Stimulated activated CD4-positive, alpha-beta T cell treated with anti-CD3 and anti-CD28 coated beads, Interleukin-12 subunit alpha, Interleukin-12 subunit beta, amount 100 ng/mL, for 48 hours (primary cell): ENCODE measurements around the gene EML1.
A peak's percentile ranks its signal among the peaks of the same experiment; 100 is the strongest.

ENCODE experiments used
- DNase-seq, 3 donors: peaks; one replicate each; pipeline ENCODE4 v3.0.0-alpha.2; 2020; ENCODE audit warnings: low read depth in 2 of 3, low spot score in 1 of 3

Gene EML1, protein sequence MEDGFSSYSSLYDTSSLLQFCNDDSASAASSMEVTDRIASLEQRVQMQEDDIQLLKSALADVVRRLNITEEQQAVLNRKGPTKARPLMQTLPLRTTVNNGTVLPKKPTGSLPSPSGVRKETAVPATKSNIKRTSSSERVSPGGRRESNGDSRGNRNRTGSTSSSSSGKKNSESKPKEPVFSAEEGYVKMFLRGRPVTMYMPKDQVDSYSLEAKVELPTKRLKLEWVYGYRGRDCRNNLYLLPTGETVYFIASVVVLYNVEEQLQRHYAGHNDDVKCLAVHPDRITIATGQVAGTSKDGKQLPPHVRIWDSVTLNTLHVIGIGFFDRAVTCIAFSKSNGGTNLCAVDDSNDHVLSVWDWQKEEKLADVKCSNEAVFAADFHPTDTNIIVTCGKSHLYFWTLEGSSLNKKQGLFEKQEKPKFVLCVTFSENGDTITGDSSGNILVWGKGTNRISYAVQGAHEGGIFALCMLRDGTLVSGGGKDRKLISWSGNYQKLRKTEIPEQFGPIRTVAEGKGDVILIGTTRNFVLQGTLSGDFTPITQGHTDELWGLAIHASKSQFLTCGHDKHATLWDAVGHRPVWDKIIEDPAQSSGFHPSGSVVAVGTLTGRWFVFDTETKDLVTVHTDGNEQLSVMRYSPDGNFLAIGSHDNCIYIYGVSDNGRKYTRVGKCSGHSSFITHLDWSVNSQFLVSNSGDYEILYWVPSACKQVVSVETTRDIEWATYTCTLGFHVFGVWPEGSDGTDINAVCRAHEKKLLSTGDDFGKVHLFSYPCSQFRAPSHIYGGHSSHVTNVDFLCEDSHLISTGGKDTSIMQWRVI

DNA sequence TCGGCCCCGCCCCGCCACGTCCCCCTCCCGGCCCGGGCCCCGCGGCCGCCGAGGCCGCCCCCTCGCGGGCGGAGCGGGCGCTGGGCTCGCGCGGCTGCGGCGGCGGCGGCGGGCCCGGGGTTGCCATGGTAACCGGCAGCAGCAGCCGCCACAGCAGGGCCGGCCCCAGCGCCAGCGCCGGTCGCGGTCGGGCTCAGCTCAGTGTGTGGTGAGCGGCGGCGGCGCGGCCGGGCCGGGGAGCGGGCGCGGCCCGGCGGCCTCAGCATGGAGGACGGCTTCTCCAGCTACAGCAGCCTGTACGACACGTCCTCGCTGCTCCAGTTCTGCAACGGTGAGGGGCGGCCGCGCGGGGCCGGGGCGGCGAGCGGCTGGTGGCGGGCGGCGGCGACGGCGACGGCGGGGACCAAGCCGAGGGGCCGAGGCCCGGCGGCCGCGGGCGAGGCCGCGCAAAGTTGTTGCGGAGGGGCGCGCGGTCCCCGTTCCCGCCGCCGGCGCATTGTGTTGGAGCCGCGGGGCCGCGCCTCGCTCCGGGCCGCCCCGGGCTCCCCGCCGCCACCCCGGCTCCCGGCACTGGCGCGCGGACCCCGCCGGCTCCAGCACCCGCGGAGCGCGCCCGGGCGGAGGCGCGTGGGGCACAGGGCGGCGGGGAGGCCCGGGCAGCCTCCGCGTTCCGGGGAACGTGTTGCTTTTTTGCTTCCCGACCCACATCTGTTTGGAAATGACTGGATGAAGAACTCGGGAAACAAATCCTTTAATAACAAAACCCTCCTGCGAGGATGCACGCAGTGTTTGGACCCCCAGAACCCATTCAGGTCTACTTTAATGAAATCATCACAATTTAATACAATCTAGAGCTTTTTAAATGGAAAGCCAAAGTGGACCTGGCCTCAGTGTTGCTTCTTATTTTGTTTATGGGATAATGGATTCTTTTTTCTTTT is at the start of gene EML1:
EML1 (plus strand) TSS at position 201 of the 938 bp plus-strand sequence; CDS start at position 265, 64 bp downstream.
- DNase-seq = peak; percentile 31 to 74 (median 59)

GRCh38 chr14:99744199-99744872 is 48.9 kb upstream of the EML1 start:
- DNase-seq = no peak

- no peak for DNase-seq
Measured at GRCh38 chr14:99744873-99745224, 48.4 kb upstream of the EML1 start.

DNA sequence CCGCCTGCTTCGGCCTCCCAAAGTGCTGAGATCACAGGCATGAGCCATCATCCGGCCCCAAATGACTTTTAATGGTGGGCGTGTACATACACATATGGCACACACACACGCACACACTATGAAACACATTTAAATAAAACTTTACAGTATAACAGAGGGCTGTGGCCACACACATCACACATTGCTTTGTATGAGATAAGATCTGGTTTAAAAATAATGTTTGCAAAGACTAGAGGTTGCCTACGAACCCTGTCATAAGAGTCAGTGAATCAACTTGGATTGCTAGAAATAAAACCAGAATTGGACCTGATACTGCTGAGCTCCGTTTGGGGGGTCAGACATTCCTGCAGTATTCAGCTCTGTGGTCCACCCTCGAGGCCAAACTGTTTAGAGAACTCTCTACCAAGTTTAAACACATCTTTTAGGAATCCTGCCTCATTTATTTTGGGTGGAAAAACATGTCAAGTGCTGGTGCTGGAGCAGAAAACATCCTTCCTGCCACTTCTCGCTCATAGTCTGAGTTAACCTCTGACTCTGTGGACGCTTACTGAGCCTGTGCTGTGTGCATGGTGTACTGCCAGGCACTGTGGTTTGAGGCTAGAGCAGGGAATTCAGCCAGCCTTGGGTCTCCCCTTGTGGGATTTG is 47.8 kb upstream of the EML1 start:
- DNase-seq = no peak

DNA sequence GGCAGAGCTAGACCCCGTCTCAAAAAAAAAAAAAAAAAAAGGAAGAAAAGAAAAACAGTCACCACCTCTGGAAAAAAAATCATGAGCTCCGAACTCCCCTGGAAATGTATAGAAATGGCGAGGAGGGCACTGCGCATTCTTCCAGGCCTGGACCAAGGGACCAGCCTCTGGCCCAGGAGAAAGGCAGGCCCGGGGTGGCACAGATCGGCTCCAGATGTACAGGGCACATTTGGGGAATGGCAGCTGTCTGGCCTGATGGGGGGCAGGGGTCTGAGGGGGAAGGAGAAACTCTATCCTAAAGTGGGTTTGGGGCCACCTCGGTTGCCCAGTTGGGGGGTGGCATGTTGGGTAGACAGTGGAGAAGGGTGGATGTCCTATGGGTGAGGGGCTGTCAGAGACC is 46.0 kb upstream of the EML1 start:
- no peak for DNase-seq

DNA sequence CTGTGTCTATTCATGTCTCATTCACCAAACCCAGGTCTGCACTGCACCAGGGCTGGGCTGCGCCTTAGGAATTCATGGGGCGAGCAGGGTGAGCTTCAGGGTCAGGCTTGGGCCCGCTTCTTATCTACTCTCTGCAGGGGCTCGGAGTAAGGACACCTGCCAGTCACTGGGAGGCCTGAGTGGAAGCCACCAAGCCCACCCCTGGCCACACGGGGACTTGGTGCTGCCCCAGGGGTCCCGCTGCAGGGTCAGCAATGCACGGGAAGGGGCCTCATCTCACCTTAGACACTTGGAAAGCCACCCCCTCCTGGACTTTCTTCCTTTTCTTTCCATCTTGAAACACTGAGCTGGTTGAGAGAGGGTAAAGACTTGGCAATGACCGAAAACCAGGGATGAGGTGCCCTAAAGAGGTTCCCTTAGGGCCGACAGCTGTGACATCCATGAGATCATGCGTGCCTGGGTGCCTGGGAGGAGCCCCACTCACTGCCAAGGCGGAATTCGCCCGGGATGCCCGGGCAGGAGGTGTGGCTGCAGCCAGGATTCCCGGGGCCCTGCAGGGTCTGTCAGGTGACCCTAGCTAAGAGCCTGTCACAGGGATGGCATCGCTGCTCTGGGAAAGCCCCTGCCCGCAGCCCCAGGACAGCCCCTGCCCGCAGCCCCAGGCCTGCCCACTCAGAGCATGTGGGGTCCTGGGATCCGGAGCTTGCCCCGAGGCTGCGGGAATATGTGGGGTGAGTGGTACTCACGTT is 45.5 kb upstream of the EML1 start:
- no peak for DNase-seq

GRCh38 chr14:99748529-99748928 is 44.7 kb upstream of the EML1 start:
- DNase-seq = no peak

DNA sequence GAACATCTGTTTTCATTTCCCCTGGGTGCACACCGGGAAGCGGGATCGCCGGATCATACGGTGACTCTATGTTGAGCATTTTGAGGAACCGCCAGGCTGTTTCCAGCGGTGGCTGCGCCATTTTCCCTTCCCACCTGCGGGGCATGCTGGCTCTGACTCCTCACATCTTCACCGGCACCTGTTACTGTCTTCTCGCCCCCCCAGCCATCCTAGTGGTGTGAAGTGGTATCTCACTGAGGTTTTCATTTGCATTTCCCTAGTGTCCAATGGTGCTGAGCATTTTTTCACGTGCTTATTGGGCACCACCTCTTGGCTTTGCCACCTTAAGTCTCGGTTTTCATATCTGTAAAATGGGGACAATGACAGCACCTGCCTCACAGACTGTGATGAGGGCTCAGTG is 44.1 kb upstream of the EML1 start:
- DNase-seq = no peak

- DNase-seq = no peak
Measured at GRCh38 chr14:99749763-99750715, 43.2 kb upstream of the EML1 start.

GRCh38 chr14:99750746-99751450 is 42.3 kb upstream of the EML1 start:
- DNase-seq = no peak

- DNase-seq = no peak
Measured at GRCh38 chr14:99751539-99752485, 41.4 kb upstream of the EML1 start.

- DNase-seq = no peak
Measured at GRCh38 chr14:99752486-99753121, 40.6 kb upstream of the EML1 start.

DNA sequence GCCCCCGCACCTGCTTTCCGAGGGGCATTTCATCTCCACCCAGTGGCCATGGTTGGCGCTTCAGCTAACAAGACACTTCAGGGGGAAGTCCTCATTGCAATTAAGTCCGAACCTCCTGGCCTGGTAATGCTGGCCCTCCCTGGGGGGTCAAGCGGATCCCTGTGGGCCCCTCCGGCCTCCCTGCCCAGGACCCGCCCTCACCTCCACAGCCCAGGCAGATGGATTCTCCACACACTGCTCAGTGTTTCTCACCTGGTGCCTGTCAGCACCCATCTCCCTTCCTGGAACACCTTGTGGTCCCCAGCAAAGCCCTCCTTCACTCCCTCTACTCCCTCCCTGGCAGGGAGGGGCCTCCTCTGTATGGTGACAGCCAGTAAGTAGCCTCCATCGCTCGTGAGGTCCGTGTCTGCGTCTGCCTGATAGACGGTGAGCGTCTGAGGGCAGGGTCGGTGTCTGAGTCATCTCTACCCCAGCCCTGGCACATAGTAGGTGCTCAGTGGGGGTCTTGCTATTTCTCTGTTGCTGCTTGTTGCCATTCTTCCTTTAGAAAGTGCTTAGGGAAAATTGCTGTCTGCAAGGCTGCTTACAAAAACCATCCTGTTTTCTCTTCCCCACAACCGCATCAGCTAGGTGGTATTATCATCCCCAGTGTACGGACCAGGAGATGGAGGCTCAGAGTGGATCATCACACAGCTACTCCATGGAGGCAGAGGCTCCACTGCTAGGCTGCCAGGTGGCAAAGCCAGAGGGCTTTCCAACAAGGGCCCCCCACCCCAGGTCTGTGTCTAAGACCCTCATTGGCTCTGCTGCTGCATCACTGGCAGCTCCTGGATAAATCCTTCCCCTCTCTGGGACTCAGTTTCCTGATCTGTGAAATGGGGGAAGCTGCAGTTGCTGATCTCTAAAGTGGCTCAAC is 39.7 kb upstream of the EML1 start:
- DNase-seq = no peak

- DNase-seq = no peak
Measured at GRCh38 chr14:99754141-99755067, 38.8 kb upstream of the EML1 start.
